ENCODE results near the gene NOL12. TPM values are rescaled to one million over a fixed set of nuclear protein-coding genes. Genes with fewer than 3 reads are reported as not detected.
A peak's percentile ranks its signal among the peaks of the same experiment; 100 is the strongest.

Gene NOL12
- polyA plus RNA-seq, 1 of the 3 experiments (the other 2 are of a cell fraction) = 52.2 TPM

- TF ChIP-seq IRF3 (IDR thresholded peaks at IDR 0.05; ENCODE audit: low read depth, low read length) (no peak), JUND (IDR thresholded peaks at IDR 0.05) (no peak), CHD2 (IDR thresholded peaks at IDR 0.05; ENCODE audit: low read length, partially characterized antibody) (no peak), TEAD4 (IDR thresholded peaks at IDR 0.05; ENCODE audit: borderline replicate concordance, insufficient read depth) (no peak), ZBTB33 (IDR thresholded peaks at IDR 0.05; ENCODE audit: borderline replicate concordance, low read depth) (no peak), REST (IDR thresholded peaks at IDR 0.05; ENCODE audit: low read depth, low read length) (no peak), EZH2phosphoT487 (IDR thresholded peaks at IDR 0.05; ENCODE audit: borderline replicate concordance, low read depth) (no peak), FOSL2 (IDR thresholded peaks at IDR 0.05; ENCODE audit: borderline replicate concordance, low read depth) (no peak), SIN3A (IDR thresholded peaks at IDR 0.05; ENCODE audit: borderline replicate concordance, low read depth, low read length) (peak; percentile 32; the same call in 1 of the 2 replicates), CTCF (IDR thresholded peaks at IDR 0.05) (peak; percentile 65), MAX (IDR thresholded peaks at IDR 0.05; ENCODE audit: low read depth) (peak; percentile 77)
These were observed 24.8 kb upstream of the NOL12 start (continued) for GRCh38 chr22:37661160-37661924.

All from SK-N-SH (cell line).